T-cell (primary cell): ENCODE data around the gene R3HDM2. TPM values are rescaled to one million over a fixed set of nuclear protein-coding genes. Genes with fewer than 3 reads are reported as not detected.

Experiments used
- ATAC-seq, 4 experiments: fragments of 200-7000 bp in 3 of 4; fragments of 150-1000 bp in 1 of 4; cut with Tn5 transposase; replicated peaks in 1 of 4; 1 replicate in 3 of 4; 2 replicates in 1 of 4; pipeline ENCODE4 v1.10.0; 2021; ENCODE audit warnings: moderate library complexity in 3 of 4, mild to moderate bottlenecking in 2 of 4, moderate number of reproducible peaks in 1 of 4
- CTCF ChIA-PET, 2 donors: fragments of 300-600 bp; sonication (Branson Sonifier 250); formaldehyde crosslinking; loops; one replicate each; lab custom pipeline; 2022; ENCODE audit warnings: antibody characterized with exemption in 2 of 2; lab: Charles Lee
- POLR2A ChIA-PET, 2 donors: fragments of 300-600 bp; sonication (Branson Sonifier 250); formaldehyde crosslinking; loops; one replicate each; lab custom pipeline; 2022; ENCODE audit warnings: antibody characterized with exemption in 2 of 2; lab: Charles Lee
- DNase-seq, 35 experiments: peaks; one replicate each; pipeline versions ENCODE4 v3.0.0 to v3.0.0-alpha.2; 2013 to 2023
- H3K27ac ChIP-seq: one replicate; pipeline ENCODE4 v1.5.1; 2013; ENCODE audit warnings: low read length
- H3K27me3 ChIP-seq, 2 experiments: replicated peaks in 1 of 2; 1 replicate in 1 of 2; 2 replicates in 1 of 2; pipeline versions ENCODE4 v1.6.1 to v1.7.0; 2013; ENCODE audit warnings: low read length in 1 of 2, mixed read lengths in 1 of 2; ENCODE audit not compliant: control insufficient read depth in 2 of 2, insufficient read depth in 2 of 2; ENCODE audit errors: extremely low read depth in 1 of 2
- H3K36me3 ChIP-seq, 2 donors: 1 replicate in 1 of 2; 2 replicates in 1 of 2; pipeline versions ENCODE4 v1.6.1 to v1.7.0; 2013; ENCODE audit warnings: low read length in 1 of 2; ENCODE audit not compliant: control insufficient read depth in 2 of 2, insufficient read depth in 1 of 2; ENCODE audit errors: extremely low read depth in 1 of 2
- H3K4me1 ChIP-seq, 2 experiments: 1 replicate in 1 of 2; 2 replicates in 1 of 2; pipeline versions ENCODE4 v1.6.1 to v1.7.0; 2013; ENCODE audit warnings: low read length in 2 of 2, mixed read lengths in 1 of 2; ENCODE audit not compliant: insufficient read depth in 2 of 2, control insufficient read depth in 1 of 2; ENCODE audit errors: extremely low read depth in 1 of 2
- H3K4me3 ChIP-seq, 2 donors: 1 replicate in 1 of 2; 2 replicates in 1 of 2; pipeline versions ENCODE4 v1.5.1 to v1.7.0; 2013; ENCODE audit warnings: mild to moderate bottlenecking in 2 of 2, low read length in 1 of 2, moderate library complexity in 1 of 2; ENCODE audit not compliant: control insufficient read depth in 1 of 2; ENCODE audit errors: extremely low read depth in 1 of 2
- H3K9me3 ChIP-seq: 2 replicates; pipeline ENCODE4 v1.7.0; 2013
- H3K27ac Mint-ChIP-seq, 2 donors: one replicate each; pipeline ENCODE4 v1.8.0; 2020 to 2021; ENCODE audit warnings: mild to moderate bottlenecking in 2 of 2, mixed read lengths in 2 of 2
- H3K27me3 Mint-ChIP-seq, 2 donors: one replicate each; pipeline ENCODE4 v1.8.0; 2021 to 2022; ENCODE audit warnings: mixed read lengths in 2 of 2
- H3K36me3 Mint-ChIP-seq: one replicate; pipeline ENCODE4 v1.8.0; 2021; ENCODE audit warnings: mixed read lengths
- H3K4me1 Mint-ChIP-seq, 3 donors: one replicate each; pipeline ENCODE4 v1.8.0; 2020 to 2022; ENCODE audit warnings: mixed read lengths in 3 of 3, mild to moderate bottlenecking in 1 of 3
- H3K4me3 Mint-ChIP-seq, 3 donors: one replicate each; pipeline ENCODE4 v1.8.0; 2020 to 2022; ENCODE audit warnings: mild to moderate bottlenecking in 3 of 3, mixed read lengths in 3 of 3, moderate library complexity in 3 of 3
- H3K9me3 Mint-ChIP-seq, 3 donors: one replicate each; pipeline ENCODE4 v1.8.0; 2020 to 2022; ENCODE audit warnings: mixed read lengths in 3 of 3
- WGBS: methylation state at CpG from one replicate; pipeline ENCODE4 v1.1.5; 2013; ENCODE audit warnings: missing lambda C conversion rate; ENCODE audit not compliant: insufficient coverage; 5-methylcytosine and 5-hydroxymethylcytosine counted together
- total RNA-seq, 35 experiments: library from RNA in 6 of 35; stranded (reverse) in 6 of 35; fragments of 120-200 nt in 1 of 35; gene quantifications; one replicate each; pipeline versions ENCODE4 v1.2.1 to v1.2.4 and lab custom pipeline; 2013 to 2026

Gene R3HDM2
- total RNA-seq, 5 donors from 2014 or later (not counting 1 experiment from before 2014, with no cell fraction given), result 88.3 to 122 (median 94.7) TPM

DNA sequence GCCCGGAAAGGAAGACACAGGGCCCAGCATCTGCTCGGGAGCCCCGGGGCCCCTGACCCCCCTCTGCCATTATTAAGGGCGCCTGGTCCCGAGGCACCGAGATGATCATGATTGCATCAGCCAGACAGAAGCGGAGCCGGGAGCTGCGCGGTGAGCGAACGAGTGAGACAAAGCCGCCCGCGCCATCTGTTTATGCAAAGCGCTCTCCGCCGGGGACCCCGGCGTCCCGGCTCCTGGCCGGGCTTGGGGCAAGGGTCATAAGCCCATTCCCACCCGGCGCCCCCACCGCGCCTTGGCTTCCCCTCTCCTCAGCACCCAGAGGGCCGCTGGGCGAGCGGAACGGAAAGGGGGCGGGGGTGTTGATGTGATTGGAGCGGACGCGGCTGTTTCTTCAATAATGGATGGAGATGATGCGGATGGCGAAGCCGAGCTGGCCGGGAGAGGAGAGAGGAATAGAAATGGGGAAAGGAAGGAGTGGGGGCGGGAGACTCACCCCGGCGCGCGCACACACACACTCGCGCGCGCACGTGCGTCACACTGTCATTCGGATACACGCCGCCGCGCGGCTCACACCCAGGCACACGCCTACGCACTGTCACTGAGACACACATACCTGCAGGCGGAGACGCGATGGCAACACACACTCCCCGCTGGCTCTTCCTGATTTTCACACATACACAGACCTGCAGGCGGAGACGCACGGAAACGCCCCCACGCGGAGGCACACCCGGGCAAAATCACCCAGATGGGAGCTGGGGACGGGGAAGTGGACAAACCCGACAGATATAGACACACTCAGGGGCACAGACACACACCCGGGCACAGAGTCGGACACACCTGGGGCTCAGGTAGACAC is 190.5 kb downstream of the R3HDM2 start:
- Mint-ChIP-seq H3K9me3 (no peaks in the 10 kb centered on the region), H3K27me3 (peaks cover 44 to 70% of the 10 kb centered on the region in 2 donors), H3K36me3 (peaks cover 2% of the 10 kb centered on the region), H3K27ac (peak overlapping the region; percentile 78), H3K4me3 (peak overlapping the region; percentile 92 to 95 (median 92)), H3K4me1 (peaks cover 67 to 82% (median 76%) of the 10 kb centered on the region in 3 donors)
- Histone ChIP-seq H3K36me3 (no peaks in the 10 kb centered on the region), H3K4me3 (peak overlapping the region; percentile 68 to 78), H3K27me3 (peaks cover 12 to 97% of the 10 kb centered on the region in 2 experiments), H3K27ac (no peak overlapping the region), H3K4me1 (peaks cover 46 to 91% of the 10 kb centered on the region in 2 experiments), H3K9me3 (no peaks in the 10 kb centered on the region)
- ChIA-PET CTCF (interaction anchor here (1.4 to 8.2 kb wide), 5 partner anchors 10 to 27 kb away, joined by 4 to 66 read pairs (median 35); partner anchors contain the start of gene SHMT2 (in 1 of the 2)), POLR2A (no interaction called here)
- DNase-seq, result peak in 34 of 35 experiments; percentile 50 to 86 (median 70)
- peak; percentile 59 to 71 (median 66) for ATAC-seq
- whole genome bisulfite sequencing, result under 1% methylated on average over 40 of the region's 72 CpGs

DNA sequence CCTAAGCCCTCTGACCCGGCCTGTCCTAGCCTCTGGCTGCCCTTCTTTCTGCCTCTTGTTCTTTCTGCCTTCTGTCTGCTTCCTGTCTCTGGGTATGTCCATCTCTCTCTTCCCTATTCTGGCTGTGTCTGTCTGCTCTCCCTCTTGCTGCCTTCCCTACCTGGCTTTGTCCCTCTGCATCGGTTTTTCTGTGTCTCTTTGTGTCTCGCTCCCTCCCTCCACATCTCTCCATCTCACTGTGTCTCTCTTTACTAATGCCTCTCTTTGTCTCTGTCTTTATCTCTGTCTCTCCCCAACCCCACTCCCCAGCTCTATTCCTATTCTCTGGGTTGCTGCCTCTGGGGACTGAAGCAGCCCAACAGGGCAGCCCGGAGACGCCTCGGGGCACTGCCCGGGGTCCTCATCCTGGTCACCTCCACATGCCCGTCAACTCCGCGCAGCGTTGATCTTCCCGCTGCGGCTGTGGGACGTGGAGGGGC is 191.2 kb downstream of the R3HDM2 start:
- no peaks in the 10 kb centered on the region for H3K36me3 ChIP-seq
- peak in 3 of 4 experiments; percentile 0 to 2 (median 1) for ATAC-seq
- Mint-ChIP-seq H3K4me1 (peaks cover 67 to 83% (median 78%) of the 10 kb centered on the region in 3 donors), H3K9me3 (no peaks in the 10 kb centered on the region), H3K27me3 (peaks cover 44 to 67% of the 10 kb centered on the region in 2 donors), H3K36me3 (peaks cover 4% of the 10 kb centered on the region), H3K4me3 (peak overlapping the region; percentile 92 to 95 (median 92)), H3K27ac (peak overlapping the region in 1 of 2 donors; percentile 66)
- peak overlapping the region; percentile 68 to 78 for H3K4me3 ChIP-seq
- H3K27me3 ChIP-seq, result peaks cover 12 to 99% of the 10 kb centered on the region in 2 experiments
- no peak for DNase-seq
- ChIA-PET POLR2A (no interaction called here), CTCF (interaction anchor here (0.9 to 8.2 kb wide), 9 partner anchors 10 to 26 kb away, joined by 3 to 66 read pairs (median 21); partner anchors contain the start of gene SHMT2 (in 2 of the 2))
- no peak overlapping the region for H3K27ac ChIP-seq
- no peaks in the 10 kb centered on the region for H3K9me3 ChIP-seq
- H3K4me1 ChIP-seq, result peaks cover 46 to 95% of the 10 kb centered on the region in 2 experiments
- 4% methylated on average over 14 of the region's 14 CpGs for WGBS

DNA sequence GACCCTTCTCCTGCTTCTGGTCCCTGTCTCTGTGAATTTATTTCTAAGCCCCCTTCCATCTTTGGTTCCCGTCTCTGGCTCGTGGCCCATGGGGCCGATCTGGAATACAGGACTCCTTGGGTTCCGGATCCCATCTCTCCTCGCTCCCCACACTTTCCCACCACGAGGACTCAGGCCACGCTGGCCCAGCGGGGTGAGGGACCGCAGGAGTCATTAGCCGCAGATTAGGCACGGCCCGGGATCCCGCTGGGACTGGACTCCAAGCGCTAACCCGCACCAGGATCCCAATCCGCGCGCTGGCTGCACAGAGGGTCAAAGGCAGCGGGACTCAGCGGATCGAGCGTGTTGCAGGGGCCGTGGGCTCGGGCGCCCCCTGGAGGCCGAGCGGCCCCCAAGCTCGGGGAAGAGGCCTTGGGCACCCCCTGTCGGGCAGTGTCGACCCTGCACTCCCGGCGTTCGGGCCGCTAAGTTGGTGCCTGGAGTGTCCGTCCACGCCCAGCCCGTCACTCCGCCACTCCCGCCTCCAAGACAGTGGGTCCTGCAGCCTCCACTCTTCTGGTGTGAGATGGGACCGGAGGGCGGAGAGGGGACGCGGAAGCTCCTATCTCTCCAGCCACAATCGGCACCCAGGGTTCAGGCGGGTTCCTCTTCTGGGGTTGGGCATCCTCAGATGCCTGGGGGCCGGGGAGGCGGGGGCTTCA is 191.8 kb downstream of the R3HDM2 start:
- POLR2A ChIA-PET, result no interaction called here
- WGBS, result 3% methylated on average over 37 of the region's 47 CpGs
- no peak overlapping the region for H3K27ac ChIP-seq
- ATAC-seq (peak; percentile 58 to 75 (median 60)), DNase-seq (peak; percentile 54 to 95 (median 78))
- CTCF ChIA-PET, result interaction anchor here (0.6 to 8.2 kb wide), 11 partner anchors 9 to 176 kb away, joined by 3 to 66 read pairs (median 5); partner anchors contain the start of genes SHMT2 (in 2 of the 2) and STAT6 (in 1 of the 2)
- H3K27ac Mint-ChIP-seq, result peak overlapping the region in 1 of 2 donors; percentile 78
- H3K4me1 Mint-ChIP-seq, result peaks cover 65 to 85% (median 82%) of the 10 kb centered on the region in 3 donors
- peaks cover 3 to 5% of the 10 kb centered on the region in 2 donors for H3K36me3 ChIP-seq
- no peaks in the 10 kb centered on the region for H3K9me3 ChIP-seq
- peaks cover 40 to 61% of the 10 kb centered on the region in 2 donors for H3K27me3 Mint-ChIP-seq
- peaks cover 11% of the 10 kb centered on the region for H3K36me3 Mint-ChIP-seq
- no peaks in the 10 kb centered on the region for H3K9me3 Mint-ChIP-seq
- H3K4me3 ChIP-seq, result peak overlapping the region; percentile 73 to 78
- H3K4me1 ChIP-seq, result peaks cover 46 to 93% of the 10 kb centered on the region in 2 experiments
- peaks cover 12 to 93% of the 10 kb centered on the region in 2 experiments for H3K27me3 ChIP-seq
- peak overlapping the region; percentile 92 to 95 (median 92) for H3K4me3 Mint-ChIP-seq

DNA sequence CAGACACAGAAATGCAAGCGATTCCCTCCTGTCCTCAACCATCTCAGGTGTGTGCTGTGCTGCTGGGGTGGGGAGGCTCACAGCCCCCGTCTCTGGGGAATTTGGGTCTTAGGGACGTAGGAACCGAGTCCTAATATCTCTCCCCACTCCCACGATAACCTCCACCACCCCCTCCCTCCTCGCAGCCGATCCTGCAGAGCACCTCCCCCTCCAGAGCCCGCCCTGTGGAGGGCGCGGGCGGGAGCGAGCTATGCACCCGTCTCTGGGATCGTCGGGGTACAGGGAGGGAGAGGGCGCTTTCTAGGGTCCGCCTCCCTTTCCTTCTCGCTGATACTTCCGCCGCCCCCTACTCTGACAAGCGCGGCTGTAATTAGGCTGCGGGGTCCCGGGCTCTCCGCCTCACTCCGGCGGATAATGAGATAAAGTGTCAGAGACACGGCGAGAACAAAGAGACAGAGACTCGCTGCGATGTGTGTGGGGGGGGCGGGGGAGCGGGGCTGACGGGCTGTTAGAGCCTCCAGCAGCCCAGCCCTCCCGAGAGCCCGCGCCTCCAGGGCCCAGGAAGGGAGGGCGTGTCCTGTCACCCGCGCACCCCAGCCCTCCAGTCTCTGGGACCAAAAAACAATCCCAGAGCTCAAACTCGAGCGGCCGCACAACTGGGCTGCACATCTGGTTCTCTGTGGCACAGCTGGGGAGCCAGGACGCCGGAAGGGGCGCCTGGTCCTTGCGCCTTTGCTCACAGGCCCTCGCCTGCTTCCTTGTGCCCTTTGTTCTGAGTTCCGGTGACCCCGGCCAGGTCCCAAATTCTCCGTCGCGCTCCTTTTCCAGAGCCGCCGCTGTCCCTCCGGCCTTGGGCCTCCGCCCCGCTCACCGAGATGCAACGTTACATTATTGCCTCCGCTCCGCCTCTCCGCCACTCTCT is 192.7 kb downstream of the R3HDM2 start:
- H3K9me3 Mint-ChIP-seq, result no peaks in the 10 kb centered on the region
- WGBS, result 7% methylated on average over 31 of the region's 63 CpGs
- no peak overlapping the region for H3K27ac ChIP-seq
- POLR2A ChIA-PET, result interaction anchor here in 1 of 2 donors (0.6 kb wide), 1 partner anchor 45 kb away, joined by 3 read pairs; no protein-coding TSS in a partner anchor
- CTCF ChIA-PET, result interaction anchor here (0.6 to 8.2 kb wide), 11 partner anchors 8 to 176 kb away, joined by 3 to 66 read pairs (median 7); partner anchors contain the start of gene SHMT2 (in 2 of the 2)
- H3K4me3 Mint-ChIP-seq, result peak overlapping the region; percentile 92 to 95 (median 92)
- peaks cover 19% of the 10 kb centered on the region for H3K36me3 Mint-ChIP-seq
- peaks cover 11 to 13% of the 10 kb centered on the region in 2 donors for H3K36me3 ChIP-seq
- peaks cover 12 to 88% of the 10 kb centered on the region in 2 experiments for H3K27me3 ChIP-seq
- peak overlapping the region in 1 of 2 donors; percentile 78 for H3K27ac Mint-ChIP-seq
- H3K9me3 ChIP-seq, result no peaks in the 10 kb centered on the region
- peak overlapping the region; percentile 73 to 78 for H3K4me3 ChIP-seq
- H3K4me1 Mint-ChIP-seq, result peaks cover 60 to 80% (median 77%) of the 10 kb centered on the region in 3 donors
- ATAC-seq (no peak), DNase-seq (peak in 4 of 35 experiments; percentile 29 to 51 (median 32))
- H3K27me3 Mint-ChIP-seq, result peaks cover 39 to 56% of the 10 kb centered on the region in 2 donors
- H3K4me1 ChIP-seq, result peaks cover 42 to 92% of the 10 kb centered on the region in 2 experiments

DNA sequence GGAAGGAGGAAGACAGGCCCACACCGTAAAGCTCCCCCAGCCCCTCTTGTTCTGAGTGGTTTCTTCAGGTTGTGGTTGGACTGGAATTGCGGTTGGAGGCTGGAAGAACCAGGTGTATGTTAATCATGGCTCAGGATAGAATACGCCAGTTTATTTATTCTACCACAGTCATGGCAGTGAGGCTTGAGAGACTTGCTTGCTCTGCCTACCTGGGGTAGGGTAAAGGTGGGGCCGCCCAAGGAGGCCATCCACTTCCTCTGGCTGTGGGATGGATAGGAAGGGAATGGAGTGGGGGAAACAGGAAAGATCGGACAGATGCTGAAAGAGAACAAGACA is 193.3 kb downstream of the R3HDM2 start:
- Histone ChIP-seq H3K27me3 (peaks cover 12 to 83% of the 10 kb centered on the region in 2 experiments), H3K36me3 (peaks cover 17 to 19% of the 10 kb centered on the region in 2 donors), H3K27ac (no peak overlapping the region), H3K4me3 (peak overlapping the region in 1 of 2 donors; percentile 73), H3K4me1 (peaks cover 37 to 86% of the 10 kb centered on the region in 2 experiments), H3K9me3 (no peaks in the 10 kb centered on the region)
- ChIA-PET CTCF (interaction anchor here (0.6 to 3.3 kb wide), 7 partner anchors 8 to 491 kb away, joined by 3 to 39 read pairs (median 7); partner anchors contain the start of gene SHMT2 (in 2 of the 2)), POLR2A (interaction anchor here in 1 of 2 donors (0.6 kb wide), 1 partner anchor 44 kb away, joined by 3 read pairs; no protein-coding TSS in a partner anchor)
- peaks cover 55 to 77% (median 71%) of the 10 kb centered on the region in 3 donors for H3K4me1 Mint-ChIP-seq
- H3K36me3 Mint-ChIP-seq, result peaks cover 25% of the 10 kb centered on the region
- H3K9me3 Mint-ChIP-seq, result no peaks in the 10 kb centered on the region
- H3K27me3 Mint-ChIP-seq, result peaks cover 36 to 51% of the 10 kb centered on the region in 2 donors
- H3K27ac Mint-ChIP-seq, result peak overlapping the region in 1 of 2 donors; percentile 73
- ATAC-seq, result no peak
- peak overlapping the region; percentile 59 to 95 (median 74) for H3K4me3 Mint-ChIP-seq
- WGBS, result 83% methylated on average over 1 of the region's 5 CpGs
- no peak for DNase-seq
